ENCODE data around the gene ATG9B.

DNA sequence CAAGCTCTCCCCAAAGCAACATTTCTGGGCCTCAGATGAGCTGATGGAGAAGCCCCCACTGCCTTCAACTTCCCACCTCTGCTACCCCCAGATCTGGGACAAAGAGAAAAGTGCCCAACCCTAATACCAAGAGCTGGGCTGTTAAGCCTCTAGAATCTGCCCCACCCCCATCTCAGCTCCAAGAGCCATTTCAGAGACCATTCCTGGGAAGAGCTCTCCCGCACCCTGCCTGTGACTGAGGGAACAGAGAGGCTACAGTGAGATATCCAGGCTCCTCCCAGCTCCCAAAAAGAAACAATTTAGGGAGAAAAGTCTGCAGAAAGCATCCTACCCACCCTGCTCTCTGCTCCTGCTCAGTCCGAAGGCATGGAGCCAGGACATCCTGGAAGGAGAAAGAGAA, 43.6 kb downstream of the ATG9B start:
- TF ChIP-seq CTCF (IDR thresholded peaks at IDR 0.05) (no peak), POLR2AphosphoS5 (IDR thresholded peaks at IDR 0.05) (no peak), POLR2A (IDR thresholded peaks at IDR 0.05) (no peak)
